OCI-LY3 (cell line): ENCODE data around the gene CRYBA2.

Experiments
- CTCF ChIP-seq: fragments of 200-600, 300-600 bp; sonication (generic); IDR thresholded peaks from 2 replicates; pipeline ENCODE4 v1.5.1; 2014; ENCODE audit warnings: antibody characterized with exemption, low read length, low read depth
- EZH2phosphoT487 ChIP-seq: fragments of 200-600 bp; shearing (Covaris generic); IDR thresholded peaks from 2 replicates; pipeline ENCODE4 v1.6.1; 2018; ENCODE audit warnings: antibody characterized with exemption, mixed run types, low read depth

- TF ChIP-seq CTCF (no peak), EZH2phosphoT487 (no peak)
These were observed 32.7 kb downstream of the CRYBA2 start for GRCh38 chr2:218960309-218961165.
